H9 (cell line): ENCODE data around the gene SPRYD3. TPM values are rescaled to one million over a fixed set of nuclear protein-coding genes. Genes with fewer than 3 reads are reported as not detected.

Source experiments
- DNase-seq: peaks from one replicate; pipeline ENCODE4 v3.0.0-alpha.2; 2017
- H2AFZ ChIP-seq: one replicate; pipeline ENCODE4 v1.6.1; 2013; ENCODE audit warnings: mild to moderate bottlenecking, low read length, control low read depth, moderate library complexity
- H2AK5ac ChIP-seq: 2 replicates; pipeline ENCODE4 v1.6.1; 2013; ENCODE audit warnings: low read length, control low read depth, mixed read lengths; ENCODE audit not compliant: insufficient read length
- H2BK120ac ChIP-seq: one replicate; pipeline ENCODE4 v1.6.1; 2013; ENCODE audit warnings: low read depth, mild to moderate bottlenecking, low read length, control low read depth, inconsistent platforms; ENCODE audit not compliant: poor library complexity, severe bottlenecking
- H2BK12ac ChIP-seq: 2 replicates; pipeline ENCODE4 v1.6.1; 2013; ENCODE audit warnings: low read length, control low read depth, mixed read lengths, low read depth; ENCODE audit not compliant: insufficient read length
- H2BK15ac ChIP-seq: 2 replicates; pipeline ENCODE4 v1.6.1; 2013; ENCODE audit warnings: low read depth, low read length, control low read depth
- H2BK20ac ChIP-seq: one replicate; pipeline ENCODE4 v1.6.1; 2013; ENCODE audit warnings: low read depth, mild to moderate bottlenecking, low read length, control low read depth, inconsistent platforms; ENCODE audit not compliant: poor library complexity, severe bottlenecking
- H2BK5ac ChIP-seq: 2 replicates; pipeline ENCODE4 v1.6.1; 2013; ENCODE audit warnings: low read length, control low read depth, mixed read lengths; ENCODE audit not compliant: insufficient read length
- H3K14ac ChIP-seq: 2 replicates; pipeline ENCODE4 v1.6.1; 2013; ENCODE audit warnings: low read length, control low read depth; ENCODE audit not compliant: insufficient read depth
- H3K18ac ChIP-seq: 2 replicates; pipeline ENCODE4 v1.6.1; 2013; ENCODE audit warnings: low read depth, mild to moderate bottlenecking, mixed read lengths, low read length, control low read depth; ENCODE audit not compliant: insufficient read length
- H3K23ac ChIP-seq: 2 replicates; pipeline ENCODE4 v1.6.1; 2013; ENCODE audit warnings: low read length, control low read depth, mixed read lengths, low read depth; ENCODE audit not compliant: insufficient read length
- H3K23me2 ChIP-seq: 2 replicates; pipeline ENCODE4 v1.6.1; 2013; ENCODE audit warnings: low read depth, mild to moderate bottlenecking, mixed read lengths, low read length, control low read depth; ENCODE audit not compliant: insufficient read length, poor library complexity, severe bottlenecking
- H3K27ac ChIP-seq: 2 replicates; pipeline ENCODE4 v1.5.1; 2013; ENCODE audit warnings: low read length, control low read depth, mixed read lengths, low read depth; ENCODE audit not compliant: insufficient read length
- H3K27me3 ChIP-seq: 2 replicates; pipeline ENCODE4 v1.6.1; 2013; ENCODE audit warnings: low read length, control low read depth, inconsistent platforms; ENCODE audit not compliant: insufficient read depth
- H3K4ac ChIP-seq: 2 replicates; pipeline ENCODE4 v1.6.1; 2013; ENCODE audit warnings: low read depth, mild to moderate bottlenecking, control low read depth, inconsistent platforms, low read length, moderate library complexity
- H3K4me1 ChIP-seq: 2 replicates; pipeline ENCODE4 v1.6.1; 2013; ENCODE audit warnings: low read length, control low read depth, inconsistent platforms; ENCODE audit not compliant: insufficient read depth
- H3K4me2 ChIP-seq: 2 replicates; pipeline ENCODE4 v1.6.1; 2013; ENCODE audit warnings: low read length, control low read depth, mixed read lengths; ENCODE audit not compliant: insufficient read length, insufficient read depth
- H3K56ac ChIP-seq: 2 replicates; pipeline ENCODE4 v1.6.1; 2013; ENCODE audit warnings: low read depth, mild to moderate bottlenecking, mixed read lengths, low read length, control low read depth; ENCODE audit not compliant: insufficient read length
- H3K79me1 ChIP-seq: 2 replicates; pipeline ENCODE4 v1.6.1; 2013; ENCODE audit warnings: low read depth, mild to moderate bottlenecking, moderate library complexity, low read length, control low read depth, inconsistent platforms; ENCODE audit not compliant: insufficient read depth, poor library complexity, severe bottlenecking
- H3K79me2 ChIP-seq: 2 replicates; pipeline ENCODE4 v1.6.1; 2013; ENCODE audit warnings: low read length, control low read depth, inconsistent platforms; ENCODE audit not compliant: insufficient read depth
- H3K9ac ChIP-seq: 2 replicates; pipeline ENCODE4 v1.6.1; 2013; ENCODE audit warnings: low read length, control low read depth, mixed read lengths; ENCODE audit not compliant: insufficient read length; ENCODE audit errors: extremely low read depth
- H3K9me3 ChIP-seq: one replicate; pipeline ENCODE4 v1.6.1; 2013; ENCODE audit warnings: low read depth, low read length, inconsistent platforms; ENCODE audit not compliant: control insufficient read depth
- H3T11ph ChIP-seq: one replicate; pipeline ENCODE4 v1.6.1; 2013; ENCODE audit warnings: mild to moderate bottlenecking, low read length, control low read depth, inconsistent platforms
- H4K20me1 ChIP-seq: one replicate; pipeline ENCODE4 v1.6.1; 2013; ENCODE audit not compliant: control insufficient read depth, insufficient read length, insufficient read depth
- H4K5ac ChIP-seq: 2 replicates; pipeline ENCODE4 v1.6.1; 2013; ENCODE audit warnings: low read depth, mild to moderate bottlenecking, mixed read lengths, low read length, control low read depth; ENCODE audit not compliant: insufficient read length
- H4K8ac ChIP-seq: replicated peaks from 2 replicates; pipeline ENCODE4 v1.6.1; 2013; ENCODE audit warnings: low read length, control low read depth, mixed read lengths, low read depth; ENCODE audit not compliant: insufficient read length
- H4K91ac ChIP-seq: 2 replicates; pipeline ENCODE4 v1.6.1; 2013; ENCODE audit warnings: low read depth, mild to moderate bottlenecking, moderate library complexity, mixed read lengths, low read length, control low read depth; ENCODE audit not compliant: insufficient read length
- H3K27ac Mint-ChIP-seq, 3 experiments: 2 replicates in 2 of 3; 3 replicates in 1 of 3; pipeline ENCODE4 v1.8.0; 2020 to 2021; ENCODE audit warnings: mixed read lengths in 3 of 3, mild to moderate bottlenecking in 1 of 3, moderate library complexity in 1 of 3
- H3K27me3 Mint-ChIP-seq: 2 replicates; pipeline ENCODE4 v1.8.0; 2021; ENCODE audit warnings: low read depth, mild to moderate bottlenecking, moderate library complexity, mixed read lengths
- H3K36me3 Mint-ChIP-seq, 3 experiments: 2 replicates in 2 of 3; 3 replicates in 1 of 3; pipeline ENCODE4 v1.8.0; 2020 to 2021; ENCODE audit warnings: low read depth in 3 of 3, mixed read lengths in 3 of 3; ENCODE audit not compliant: insufficient read depth in 1 of 3
- H3K4me1 Mint-ChIP-seq, 2 experiments: 2 replicates each; pipeline ENCODE4 v1.8.0; 2020; ENCODE audit warnings: mixed read lengths in 2 of 2
- H3K4me3 Mint-ChIP-seq, 2 experiments: 2 replicates in 1 of 2; 3 replicates in 1 of 2; pipeline ENCODE4 v1.8.0; 2020 to 2021; ENCODE audit warnings: mild to moderate bottlenecking in 2 of 2, mixed read lengths in 2 of 2, moderate library complexity in 1 of 2
- H3K9me3 Mint-ChIP-seq, 2 experiments: 2 replicates in 1 of 2; 3 replicates in 1 of 2; pipeline ENCODE4 v1.8.0; 2020; ENCODE audit warnings: mild to moderate bottlenecking in 2 of 2, mixed read lengths in 2 of 2, moderate library complexity in 1 of 2
- CTCF ChIP-seq: fragments of 200-600 bp; sonication (generic); conservative IDR thresholded peaks from 3 replicates; pipeline ENCODE4 v1.8.0; 2021; ENCODE audit warnings: antibody characterized with exemption, mild to moderate bottlenecking
- WGBS: extraction: QIAGEN DNeasy Blood & Tissue Kit; methylation state at CpG from one replicate; pipeline ENCODE4 v1.1.7; 2013; ENCODE audit warnings: missing lambda C conversion rate, low lambda C conversion rate, mixed read lengths; ENCODE audit not compliant: insufficient read length; ENCODE audit errors: extremely low coverage; 5-methylcytosine and 5-hydroxymethylcytosine counted together
- total RNA-seq: library from RNA; stranded (reverse); gene quantifications from 2 replicates; pipeline ENCODE4 v1.2.1, GENCODE V29; 2021

Gene SPRYD3
- total RNA-seq, 1 experiment from 2014 or later: 6.5 TPM

DNA sequence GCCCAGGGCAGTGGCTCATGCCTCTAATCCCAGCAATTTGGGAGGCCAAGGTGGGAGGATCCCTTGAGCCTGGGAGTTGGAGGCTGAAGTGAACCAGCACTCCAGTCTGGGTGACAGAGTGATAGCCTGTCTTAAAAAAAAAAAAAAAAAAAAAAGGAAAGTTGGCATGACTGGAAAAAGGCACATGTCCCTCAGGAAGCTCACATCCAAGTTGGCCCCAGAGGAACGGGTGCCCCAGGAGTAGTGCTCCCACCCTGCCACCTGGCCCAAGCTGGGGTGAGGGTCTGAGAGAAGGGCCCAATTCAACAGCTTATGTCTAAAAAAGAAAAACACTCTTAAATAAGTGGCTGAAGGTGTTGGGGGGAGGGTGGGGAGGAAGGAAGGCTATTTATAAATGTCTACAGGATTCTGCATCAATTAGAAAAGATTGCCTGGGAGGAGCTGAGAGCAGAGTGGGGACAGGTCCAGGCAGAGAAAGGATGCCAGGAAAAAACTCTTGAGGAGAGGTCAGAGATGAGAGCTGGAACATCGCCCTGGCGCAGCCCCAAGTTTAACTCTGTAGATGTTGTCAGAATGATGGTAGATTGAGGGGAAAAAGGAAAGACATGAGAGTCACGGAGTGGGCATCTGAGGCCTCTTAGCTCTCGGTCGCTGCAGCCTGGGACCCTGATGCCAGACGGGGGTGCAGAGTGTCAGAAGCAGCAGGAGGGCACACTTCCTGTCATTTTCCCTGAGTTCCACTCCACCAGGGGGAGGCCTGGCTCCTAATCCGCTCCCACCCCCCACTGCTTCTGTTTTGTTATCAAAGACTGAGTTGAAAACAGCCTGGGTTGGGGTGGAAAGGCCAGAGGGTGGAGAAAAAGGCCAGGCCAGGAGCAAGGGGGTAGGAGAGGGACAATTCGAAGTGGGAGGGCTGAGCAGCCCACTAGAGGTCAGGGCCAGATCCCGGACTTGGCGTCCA lies 7.3 kb downstream of the SPRYD3 start:
- DNase-seq: peak; percentile 34
- Histone ChIP-seq H2BK120ac (no peak overlapping the region), H3K79me1 (no peaks in the 10 kb centered on the region), H4K91ac (no peak overlapping the region), H4K5ac (no peak overlapping the region), H3K27ac (no peak overlapping the region), H3K23me2 (no peaks in the 10 kb centered on the region), H2AFZ (no peak overlapping the region), H2BK5ac (no peak overlapping the region), H2BK15ac (no peak overlapping the region), H3K4me2 (no peak overlapping the region), H3K9ac (no peak overlapping the region), H3K4me1 (peaks cover 3% of the 10 kb centered on the region; the same call in 1 of the 2 replicates), H3K23ac (no peak overlapping the region), H3K27me3 (no peaks in the 10 kb centered on the region), H2AK5ac (no peak overlapping the region), H3K9me3 (no peaks in the 10 kb centered on the region), H3K79me2 (no peaks in the 10 kb centered on the region), H3K14ac (no peak overlapping the region), H2BK12ac (no peak overlapping the region), H4K8ac (no peak overlapping the region), H2BK20ac (no peak overlapping the region), H3T11ph (no peak overlapping the region), H3K4ac (no peak overlapping the region), H4K20me1 (no peaks in the 10 kb centered on the region), H3K56ac (no peak overlapping the region), H3K18ac (no peak overlapping the region)
- WGBS: no CpG with 5 or more reads among the region's 11 CpGs
- peak overlapping the region in 1 of 2 experiments; percentile 19; a peak in 1 of 5 replicates for H3K4me3 Mint-ChIP-seq
- H3K27me3 Mint-ChIP-seq: peaks cover 5% of the 10 kb centered on the region
- H3K9me3 Mint-ChIP-seq: no peaks in the 10 kb centered on the region
- TF ChIP-seq CTCF: peak; percentile 49; the same call in 2 of the 3 replicates
- H3K4me1 Mint-ChIP-seq: peaks cover 40 to 46% of the 10 kb centered on the region in 2 experiments
- H3K27ac Mint-ChIP-seq: peak overlapping the region in 2 of 3 experiments; percentile 47 to 53; a peak in 2 of 7 replicates
- H3K36me3 Mint-ChIP-seq: peaks cover 12 to 37% (median 29%) of the 10 kb centered on the region in 3 experiments
